ENCODE data around the gene SORCS2. TPM values are rescaled to one million over a fixed set of nuclear protein-coding genes. Genes with fewer than 3 reads are reported as not detected.

Gene SORCS2
- total and polyA plus RNA-seq, 7 donors: 0.18 to 1.5 (median 0.36) TPM

- TF ChIP-seq CTCF (IDR thresholded peaks at IDR 0.05): no peak
- intact Hi-C loops (cut with DNase I): no loop called here
- Histone ChIP-seq H3K4me1 (no peaks in the 10 kb centered on the region), H3K36me3 (ENCODE audit: insufficient read depth in 1 of 2, low read depth in 1 of 2) (no peaks in the 10 kb centered on the region), H3K4me3 (no peak overlapping the region), H3K9me3 (no peaks in the 10 kb centered on the region), H3K27me3 (ENCODE audit: insufficient read depth in 3 of 3, low read length in 2 of 3) (peaks cover 0 to 3% (median 0%) of the 10 kb centered on the region in 3 donors), H3K27ac (no peak overlapping the region)
- WGBS, 3 donors: 79 to 82% (median 81%) methylated on average over 8 of the region's 8 CpGs
- ATAC-seq (no peak), DNase-seq (peak in 1 of 2 donors; percentile 32)
Measured at GRCh38 chr4:7541414-7541810, 349.1 kb downstream of the SORCS2 start.

GRCh38 chr4:7542781-7543180 is 350.4 kb downstream of the SORCS2 start:
- H3K27me3 ChIP-seq (ENCODE audit: insufficient read depth in 3 of 3, low read length in 2 of 3): peaks cover 0 to 3% (median 0%) of the 10 kb centered on the region in 3 donors
- no peak overlapping the region for H3K4me3 ChIP-seq
- H3K36me3 ChIP-seq (ENCODE audit: insufficient read depth in 1 of 2, low read depth in 1 of 2): no peaks in the 10 kb centered on the region
- H3K27ac ChIP-seq: no peak overlapping the region
- ATAC-seq: no peak
- DNase-seq: no peak
- H3K4me1 ChIP-seq: no peaks in the 10 kb centered on the region
- no peaks in the 10 kb centered on the region for H3K9me3 ChIP-seq
- intact Hi-C loops (cut with DNase I): no loop called here
- no peak for TF ChIP-seq CTCF (IDR thresholded peaks at IDR 0.05)
- WGBS, 3 donors: 72 to 92% (median 90%) methylated on average over 4 of the region's 4 CpGs

GRCh38 chr4:7546152-7546808 is 353.9 kb downstream of the SORCS2 start:
- DNase-seq (no peak), ATAC-seq (no peak)
- Histone ChIP-seq H3K36me3 (ENCODE audit: insufficient read depth in 1 of 2, low read depth in 1 of 2) (no peaks in the 10 kb centered on the region), H3K4me3 (no peak overlapping the region), H3K27me3 (ENCODE audit: insufficient read depth in 3 of 3, low read length in 2 of 3) (peaks cover 0 to 3% (median 0%) of the 10 kb centered on the region in 3 donors), H3K4me1 (no peaks in the 10 kb centered on the region), H3K9me3 (no peaks in the 10 kb centered on the region), H3K27ac (no peak overlapping the region)
- intact Hi-C loops (cut with DNase I): no loop called here
- 57 to 67% (median 59%) methylated on average over 17 to 18 of the region's 18 CpGs for WGBS, 3 donors
- TF ChIP-seq CTCF (IDR thresholded peaks at IDR 0.05): no peak

- peaks cover 0 to 3% (median 0%) of the 10 kb centered on the region in 3 donors for H3K27me3 ChIP-seq (ENCODE audit: insufficient read depth in 3 of 3, low read length in 2 of 3)
- ATAC-seq (no peak), DNase-seq (no peak)
- H3K9me3 ChIP-seq: no peaks in the 10 kb centered on the region
- no peaks in the 10 kb centered on the region for H3K4me1 ChIP-seq
- H3K27ac ChIP-seq: no peak overlapping the region
- intact Hi-C loops (cut with DNase I): no loop called here
- TF ChIP-seq CTCF (IDR thresholded peaks at IDR 0.05): no peak
- H3K36me3 ChIP-seq (ENCODE audit: insufficient read depth in 1 of 2, low read depth in 1 of 2): no peaks in the 10 kb centered on the region
- 36 to 52% (median 37%) methylated on average over 4 of the region's 4 CpGs for WGBS, 3 donors
- H3K4me3 ChIP-seq: no peak overlapping the region
Measured at GRCh38 chr4:7546809-7547367, 354.6 kb downstream of the SORCS2 start.

Data from psoas muscle (tissue), 8 donors.